Ishikawa (cell line): ENCODE measurements around the gene RBM34.

ENCODE experiments used
- CEBPB ChIP-seq: IDR thresholded peaks from 2 replicates; pipeline ENCODE4 v1.6.1; 2012
- CREB1 ChIP-seq: IDR thresholded peaks from 2 replicates; pipeline ENCODE4 v1.6.1; 2012; ENCODE audit warnings: low read depth
- EGR1 ChIP-seq: IDR thresholded peaks from 2 replicates; pipeline ENCODE4 v1.6.1; 2012
- EP300 ChIP-seq: IDR thresholded peaks from 2 replicates; pipeline ENCODE4 v1.6.1; 2012; ENCODE audit warnings: borderline replicate concordance
- FOXM1 ChIP-seq: IDR thresholded peaks from 2 replicates; pipeline ENCODE4 v1.6.1; 2012; ENCODE audit warnings: low read depth, borderline replicate concordance
- MAX ChIP-seq: IDR thresholded peaks from 2 replicates; pipeline ENCODE4 v1.6.1; 2012
- NFIC ChIP-seq: IDR thresholded peaks from 2 replicates; pipeline ENCODE4 v1.6.1; 2012
- RAD21 ChIP-seq: IDR thresholded peaks from 2 replicates; pipeline ENCODE4 v1.6.1; 2012; ENCODE audit warnings: low read depth
- TAF1 ChIP-seq: IDR thresholded peaks from 2 replicates; pipeline ENCODE4 v1.6.1; 2012; ENCODE audit warnings: low read depth, mild to moderate bottlenecking
- TCF12 ChIP-seq: IDR thresholded peaks from 2 replicates; pipeline ENCODE4 v1.6.1; 2012; ENCODE audit warnings: low read depth
- TEAD4 ChIP-seq: IDR thresholded peaks from 2 replicates; pipeline ENCODE4 v1.6.1; 2012
- YY1 ChIP-seq: IDR thresholded peaks from 2 replicates; pipeline ENCODE4 v1.6.1; 2012; ENCODE audit warnings: low read depth
- ZBTB7A ChIP-seq: IDR thresholded peaks from 2 replicates; pipeline ENCODE4 v1.6.1; 2012; ENCODE audit warnings: low read depth
- TF ChIP-seq, protein P1 (sequence below): IDR thresholded peaks from 2 replicates; pipeline ENCODE4 v1.6.1; 2012
- TF ChIP-seq, protein P2 (sequence below): IDR thresholded peaks from 2 replicates; pipeline ENCODE4 v1.6.1; 2012; ENCODE audit warnings: low read depth, mild to moderate bottlenecking

RBM34 gene

GRCh38 chr1:235098547-235098946 is 62.5 kb downstream of the RBM34 start:
- no peak for TF ChIP-seq CREB1
- TF ChIP-seq, protein P1, sequence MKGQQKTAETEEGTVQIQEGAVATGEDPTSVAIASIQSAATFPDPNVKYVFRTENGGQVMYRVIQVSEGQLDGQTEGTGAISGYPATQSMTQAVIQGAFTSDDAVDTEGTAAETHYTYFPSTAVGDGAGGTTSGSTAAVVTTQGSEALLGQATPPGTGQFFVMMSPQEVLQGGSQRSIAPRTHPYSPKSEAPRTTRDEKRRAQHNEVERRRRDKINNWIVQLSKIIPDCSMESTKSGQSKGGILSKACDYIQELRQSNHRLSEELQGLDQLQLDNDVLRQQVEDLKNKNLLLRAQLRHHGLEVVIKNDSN: no peak

- no peak for TF ChIP-seq TEAD4
- no peak for TF ChIP-seq EGR1
- no peak for TF ChIP-seq MAX
- no peak for TF ChIP-seq YY1
- TF ChIP-seq, protein P1: no peak
- TF ChIP-seq FOXM1: no peak
Measured at GRCh38 chr1:235095938-235096562, 65.0 kb downstream of the RBM34 start.

- no peak for TF ChIP-seq TCF12
- no peak for TF ChIP-seq TAF1
- peak; percentile 87 for TF ChIP-seq RAD21
Measured at GRCh38 chr1:235093696-235094592, 67.1 kb downstream of the RBM34 start.

DNA sequence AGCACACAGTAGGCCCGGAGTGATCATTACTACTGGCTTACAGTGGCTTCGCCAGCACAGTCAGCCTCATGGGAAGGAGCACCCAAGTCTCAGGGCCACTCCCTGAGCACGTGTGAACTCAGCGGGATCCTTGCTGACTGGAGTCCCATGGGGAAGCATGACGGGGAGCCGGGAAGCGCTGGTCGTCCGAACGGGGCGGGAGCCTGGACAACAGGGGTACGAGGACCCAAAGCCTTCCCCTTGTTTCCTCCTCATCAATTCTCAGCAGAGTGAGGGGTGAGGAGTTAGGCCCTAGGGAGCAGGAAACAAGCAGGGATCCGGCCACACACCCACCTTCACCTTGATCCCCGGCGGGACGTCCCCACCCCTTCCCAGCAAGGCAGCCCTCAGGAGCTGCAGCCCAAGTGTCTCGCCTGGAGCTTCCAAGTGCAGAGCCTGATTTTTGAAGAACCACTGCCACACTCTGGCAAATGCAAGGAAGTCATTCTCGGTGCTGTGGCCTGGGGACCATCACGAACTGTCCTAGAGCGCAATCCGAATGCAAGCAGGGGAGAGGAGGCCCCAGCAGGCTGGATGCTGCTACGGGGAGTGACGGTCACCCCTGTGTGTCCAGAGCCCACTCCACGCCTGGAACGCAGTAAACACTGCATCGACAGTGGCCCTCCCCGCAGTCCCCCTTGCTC is 67.9 kb downstream of the RBM34 start:
- TF ChIP-seq TEAD4 (no peak), RAD21 (peak; percentile 43; the same call in 1 of the 2 replicates)

- TF ChIP-seq NFIC: 0 out of 2 replicates have a peak, but pooled peaks have one; percentile 8
Measured at GRCh38 chr1:235092045-235092406, 69.0 kb downstream of the RBM34 start.

DNA sequence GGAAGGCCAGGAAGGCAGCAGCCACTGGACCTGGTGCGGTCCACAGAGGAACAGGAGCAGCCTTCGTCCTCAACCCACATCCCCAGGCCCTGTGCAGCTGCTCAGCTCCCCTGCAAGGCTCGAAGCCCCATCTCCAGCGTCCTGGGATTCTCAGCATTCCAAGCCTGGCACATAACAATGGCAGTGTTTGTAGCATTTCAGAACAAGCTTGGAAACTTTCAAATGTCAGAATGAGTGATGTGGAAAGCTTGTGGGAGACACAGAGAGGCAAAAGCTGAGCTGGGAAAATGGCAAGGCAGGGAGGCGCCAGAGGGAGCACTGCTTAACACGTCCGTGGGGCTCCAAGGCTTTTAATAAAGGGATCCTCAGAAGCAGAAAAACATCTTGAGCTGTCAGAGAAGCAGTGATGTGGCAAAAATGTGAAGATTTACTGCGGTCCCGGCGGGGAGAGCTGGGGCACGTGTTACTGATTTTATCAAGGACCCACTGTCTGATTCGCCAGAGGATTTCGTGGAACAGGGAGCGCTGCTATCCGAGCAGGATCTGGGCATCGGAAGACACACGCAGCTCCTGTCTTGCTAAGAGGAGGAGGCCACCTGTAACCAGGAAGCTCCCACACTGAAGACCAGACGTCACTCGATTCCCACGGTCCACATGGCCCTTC is 70.5 kb downstream of the RBM34 start:
- TF ChIP-seq TAF1: no peak
- no peak for TF ChIP-seq CEBPB
- TF ChIP-seq, protein P1: no peak; the same call in 1 of the 2 replicates
- TF ChIP-seq TEAD4: peak; percentile 94
- 0 out of 2 replicates have a peak, but pooled peaks have one; percentile 44 for TF ChIP-seq YY1
- TF ChIP-seq NFIC: no peak
- peak; percentile 66 for TF ChIP-seq MAX
- TF ChIP-seq, protein P2, sequence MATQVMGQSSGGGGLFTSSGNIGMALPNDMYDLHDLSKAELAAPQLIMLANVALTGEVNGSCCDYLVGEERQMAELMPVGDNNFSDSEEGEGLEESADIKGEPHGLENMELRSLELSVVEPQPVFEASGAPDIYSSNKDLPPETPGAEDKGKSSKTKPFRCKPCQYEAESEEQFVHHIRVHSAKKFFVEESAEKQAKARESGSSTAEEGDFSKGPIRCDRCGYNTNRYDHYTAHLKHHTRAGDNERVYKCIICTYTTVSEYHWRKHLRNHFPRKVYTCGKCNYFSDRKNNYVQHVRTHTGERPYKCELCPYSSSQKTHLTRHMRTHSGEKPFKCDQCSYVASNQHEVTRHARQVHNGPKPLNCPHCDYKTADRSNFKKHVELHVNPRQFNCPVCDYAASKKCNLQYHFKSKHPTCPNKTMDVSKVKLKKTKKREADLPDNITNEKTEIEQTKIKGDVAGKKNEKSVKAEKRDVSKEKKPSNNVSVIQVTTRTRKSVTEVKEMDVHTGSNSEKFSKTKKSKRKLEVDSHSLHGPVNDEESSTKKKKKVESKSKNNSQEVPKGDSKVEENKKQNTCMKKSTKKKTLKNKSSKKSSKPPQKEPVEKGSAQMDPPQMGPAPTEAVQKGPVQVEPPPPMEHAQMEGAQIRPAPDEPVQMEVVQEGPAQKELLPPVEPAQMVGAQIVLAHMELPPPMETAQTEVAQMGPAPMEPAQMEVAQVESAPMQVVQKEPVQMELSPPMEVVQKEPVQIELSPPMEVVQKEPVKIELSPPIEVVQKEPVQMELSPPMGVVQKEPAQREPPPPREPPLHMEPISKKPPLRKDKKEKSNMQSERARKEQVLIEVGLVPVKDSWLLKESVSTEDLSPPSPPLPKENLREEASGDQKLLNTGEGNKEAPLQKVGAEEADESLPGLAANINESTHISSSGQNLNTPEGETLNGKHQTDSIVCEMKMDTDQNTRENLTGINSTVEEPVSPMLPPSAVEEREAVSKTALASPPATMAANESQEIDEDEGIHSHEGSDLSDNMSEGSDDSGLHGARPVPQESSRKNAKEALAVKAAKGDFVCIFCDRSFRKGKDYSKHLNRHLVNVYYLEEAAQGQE: no peak
- no peak for TF ChIP-seq FOXM1
- TF ChIP-seq EP300: peak; percentile 66; the same call in 1 of the 2 replicates
- no peak for TF ChIP-seq EGR1
- no peak for TF ChIP-seq ZBTB7A
- peak; percentile 74 for TF ChIP-seq TCF12
- no peak; the same call in 1 of the 2 replicates for TF ChIP-seq RAD21
- TF ChIP-seq CREB1: no peak

DNA sequence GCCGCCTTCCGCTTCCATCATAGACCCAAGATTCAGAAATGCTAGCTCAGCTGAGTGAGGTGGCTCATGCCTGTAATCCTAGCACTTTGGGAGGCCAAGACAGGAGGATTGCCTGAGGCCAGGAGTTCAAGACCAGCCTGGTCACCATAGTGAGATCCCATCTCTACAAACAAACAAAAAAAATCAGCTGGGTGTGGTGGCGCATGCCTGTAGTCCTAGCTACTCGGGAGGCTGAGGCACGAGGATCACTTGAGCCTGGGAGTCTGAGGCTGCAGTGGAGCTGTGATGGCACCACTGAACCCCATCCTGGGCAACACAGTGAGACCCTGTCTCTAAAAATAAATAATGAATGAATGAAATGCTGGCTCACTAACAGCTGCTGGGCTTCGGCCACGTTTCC is 72.1 kb downstream of the RBM34 start:
- TF ChIP-seq ZBTB7A: no peak
